Measurements from ENCODE around the gene SELENOV. TPM values are rescaled to one million over a fixed set of nuclear protein-coding genes. Genes with fewer than 3 reads are reported as not detected.

The SELENOV gene
- total and polyA plus RNA-seq, 2 donors, result 0.37 TPM; not detected in 1

GRCh38 chr19:39543477-39543857 is 28.5 kb downstream of the SELENOV start:
- H3K4me3 ChIP-seq (ENCODE audit: low read depth, low read length), result no peak overlapping the region
- H3K27ac ChIP-seq (ENCODE audit: low read depth), result no peak overlapping the region
- H3K36me3 ChIP-seq (ENCODE audit: insufficient read depth), result no peaks in the 10 kb centered on the region
- 73% methylated on average over 3 of the region's 3 CpGs for WGBS
- no peaks in the 10 kb centered on the region for H3K4me1 ChIP-seq (ENCODE audit: insufficient read depth)
- no peak for DNase-seq (ENCODE audit: extremely low spot score)

DNA sequence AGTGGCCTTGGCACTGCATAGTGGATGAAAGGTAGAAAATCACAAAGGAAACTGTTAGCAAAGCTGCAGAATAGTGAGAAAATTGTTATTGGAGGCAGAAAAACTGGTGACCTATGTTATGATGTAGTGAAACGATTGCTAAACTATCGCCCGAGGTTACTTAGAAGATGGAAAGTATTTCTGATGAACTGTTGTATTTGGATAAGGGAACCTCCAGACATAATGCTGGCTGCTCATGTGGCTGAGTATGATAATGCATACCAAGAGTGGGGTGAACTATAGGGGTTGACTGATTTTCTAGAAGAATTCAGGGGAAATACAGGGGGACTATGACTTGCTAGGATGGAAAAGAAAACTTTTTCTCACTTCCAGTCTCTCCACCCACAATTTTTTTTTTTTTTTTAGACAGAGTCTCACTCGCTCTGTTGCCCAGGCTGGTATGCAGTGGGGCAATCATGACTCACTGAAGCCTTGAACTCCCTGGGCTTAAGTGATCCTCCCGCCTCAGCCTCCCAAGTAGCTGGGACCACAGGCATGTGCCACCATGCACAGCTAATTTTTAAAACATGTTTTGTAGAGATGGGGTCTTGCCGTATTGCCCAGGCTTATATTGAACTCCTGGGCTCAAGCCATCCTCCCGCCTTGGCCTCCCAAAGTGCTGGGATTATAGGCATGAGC is 29.4 kb downstream of the SELENOV start:
- no peaks in the 10 kb centered on the region for H3K4me1 ChIP-seq (ENCODE audit: insufficient read depth)
- WGBS, result 81% methylated on average over 7 of the region's 7 CpGs
- DNase-seq (ENCODE audit: extremely low spot score), result no peak
- no peak overlapping the region for H3K4me3 ChIP-seq (ENCODE audit: low read depth, low read length)
- H3K27ac ChIP-seq (ENCODE audit: low read depth), result no peak overlapping the region
- H3K36me3 ChIP-seq (ENCODE audit: insufficient read depth), result no peaks in the 10 kb centered on the region

GRCh38 chr19:39544911-39545310 is 30.0 kb downstream of the SELENOV start:
- 60% methylated on average over 1 of the region's 1 CpG for WGBS
- Histone ChIP-seq H3K4me1 (ENCODE audit: insufficient read depth) (no peaks in the 10 kb centered on the region), H3K27ac (ENCODE audit: low read depth) (no peak overlapping the region), H3K36me3 (ENCODE audit: insufficient read depth) (no peaks in the 10 kb centered on the region), H3K4me3 (ENCODE audit: low read depth, low read length) (no peak overlapping the region)
- no peak for DNase-seq (ENCODE audit: extremely low spot score)

DNA sequence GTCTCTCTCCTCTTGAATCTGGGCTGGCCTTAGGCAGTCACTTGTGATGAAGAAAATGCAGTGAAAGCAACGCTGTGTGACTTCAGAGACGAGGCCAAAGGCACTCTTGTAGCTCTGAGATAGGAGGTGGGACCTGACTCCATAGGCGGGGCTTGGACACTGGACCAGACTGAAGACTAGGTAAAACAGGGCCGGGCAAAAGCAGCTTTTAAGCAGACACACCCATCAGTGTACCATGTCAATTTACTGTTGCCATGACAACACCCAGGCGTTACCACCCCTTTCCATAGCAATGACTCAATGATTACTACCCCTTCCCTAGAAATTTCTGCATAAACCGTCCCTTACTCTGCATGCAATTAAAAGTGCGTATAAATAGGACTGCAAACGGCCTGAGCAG is 31.7 kb downstream of the SELENOV start:
- no peak overlapping the region for H3K27ac ChIP-seq (ENCODE audit: low read depth)
- no peaks in the 10 kb centered on the region for H3K36me3 ChIP-seq (ENCODE audit: insufficient read depth)
- no peak for DNase-seq (ENCODE audit: extremely low spot score)
- H3K4me3 ChIP-seq (ENCODE audit: low read depth, low read length), result no peak overlapping the region
- H3K4me1 ChIP-seq (ENCODE audit: insufficient read depth), result no peaks in the 10 kb centered on the region
- WGBS, result 49% methylated on average over 8 of the region's 8 CpGs

GRCh38 chr19:39550197-39550596 is 35.3 kb downstream of the SELENOV start:
- Histone ChIP-seq H3K27ac (ENCODE audit: low read depth) (no peak overlapping the region), H3K36me3 (ENCODE audit: insufficient read depth) (no peaks in the 10 kb centered on the region), H3K4me1 (ENCODE audit: insufficient read depth) (no peaks in the 10 kb centered on the region), H3K4me3 (ENCODE audit: low read depth, low read length) (no peak overlapping the region)
- no peak for DNase-seq (ENCODE audit: extremely low spot score)
- 85% methylated on average over 5 of the region's 5 CpGs for WGBS

DNA sequence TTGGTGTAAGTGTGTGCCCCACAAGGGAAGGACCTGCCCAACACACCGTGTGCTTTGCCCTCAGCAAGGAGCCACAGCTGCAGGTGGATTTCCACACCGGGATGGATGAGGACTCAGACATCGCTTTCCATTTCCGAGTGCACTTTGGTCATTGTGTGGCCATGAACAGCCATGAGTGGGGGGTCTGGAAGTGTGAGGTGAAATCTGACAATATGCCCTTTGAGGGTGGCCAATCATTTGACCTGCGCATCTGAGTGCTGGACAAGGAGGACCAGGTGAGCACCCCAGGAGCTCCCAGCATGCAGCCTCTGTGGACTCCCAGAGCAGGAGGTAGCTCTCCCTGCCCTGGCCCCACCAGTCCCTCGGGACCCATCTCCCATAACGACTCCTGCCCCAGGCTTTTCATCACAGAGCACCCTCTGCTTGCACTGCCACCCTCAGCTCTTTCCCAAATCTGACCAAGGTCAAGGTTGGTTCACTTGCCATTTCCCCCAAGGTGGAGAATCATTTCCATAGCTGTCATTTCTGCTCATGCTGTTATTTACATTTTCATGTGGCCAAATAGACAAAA is 38.2 kb downstream of the SELENOV start:
- no peak overlapping the region for H3K27ac ChIP-seq (ENCODE audit: low read depth)
- no peaks in the 10 kb centered on the region for H3K36me3 ChIP-seq (ENCODE audit: insufficient read depth)
- DNase-seq (ENCODE audit: extremely low spot score), result no peak
- WGBS, result 59% methylated on average over 7 of the region's 7 CpGs
- H3K4me3 ChIP-seq (ENCODE audit: low read depth, low read length), result no peak overlapping the region
- no peaks in the 10 kb centered on the region for H3K4me1 ChIP-seq (ENCODE audit: insufficient read depth)

- Histone ChIP-seq H3K27ac (ENCODE audit: low read depth) (no peak overlapping the region), H3K4me1 (ENCODE audit: insufficient read depth) (no peaks in the 10 kb centered on the region), H3K36me3 (ENCODE audit: insufficient read depth) (no peaks in the 10 kb centered on the region), H3K4me3 (ENCODE audit: low read depth, low read length) (no peak overlapping the region)
- no peak for DNase-seq (ENCODE audit: extremely low spot score)
- WGBS, result 68% methylated on average over 4 of the region's 4 CpGs
Measured at GRCh38 chr19:39554701-39555311, 39.9 kb downstream of the SELENOV start.

DNA sequence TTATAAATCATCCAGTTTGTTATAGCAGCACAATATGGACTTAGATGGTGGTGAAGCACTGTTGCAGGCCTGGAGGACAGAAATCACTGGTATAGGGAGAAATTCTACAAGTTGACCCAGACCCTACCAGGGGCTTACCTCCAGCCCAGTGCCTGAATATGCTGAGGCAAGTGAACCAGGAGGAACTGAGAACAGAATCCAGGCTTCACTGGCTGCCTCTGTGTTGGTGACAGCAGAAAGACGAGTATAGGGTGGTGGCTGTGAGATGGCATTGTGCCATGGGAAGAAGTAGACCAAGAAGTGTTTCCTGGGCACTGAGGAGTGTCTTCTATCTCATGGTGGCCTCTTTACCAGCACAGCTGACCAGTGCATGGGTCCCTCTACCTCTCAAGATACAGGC is 40.9 kb downstream of the SELENOV start:
- no peak overlapping the region for H3K27ac ChIP-seq (ENCODE audit: low read depth)
- DNase-seq (ENCODE audit: extremely low spot score), result no peak
- no peak overlapping the region for H3K4me3 ChIP-seq (ENCODE audit: low read depth, low read length)
- WGBS, result 34% methylated on average over 1 of the region's 1 CpG
- no peaks in the 10 kb centered on the region for H3K4me1 ChIP-seq (ENCODE audit: insufficient read depth)
- H3K36me3 ChIP-seq (ENCODE audit: insufficient read depth), result no peaks in the 10 kb centered on the region

DNA sequence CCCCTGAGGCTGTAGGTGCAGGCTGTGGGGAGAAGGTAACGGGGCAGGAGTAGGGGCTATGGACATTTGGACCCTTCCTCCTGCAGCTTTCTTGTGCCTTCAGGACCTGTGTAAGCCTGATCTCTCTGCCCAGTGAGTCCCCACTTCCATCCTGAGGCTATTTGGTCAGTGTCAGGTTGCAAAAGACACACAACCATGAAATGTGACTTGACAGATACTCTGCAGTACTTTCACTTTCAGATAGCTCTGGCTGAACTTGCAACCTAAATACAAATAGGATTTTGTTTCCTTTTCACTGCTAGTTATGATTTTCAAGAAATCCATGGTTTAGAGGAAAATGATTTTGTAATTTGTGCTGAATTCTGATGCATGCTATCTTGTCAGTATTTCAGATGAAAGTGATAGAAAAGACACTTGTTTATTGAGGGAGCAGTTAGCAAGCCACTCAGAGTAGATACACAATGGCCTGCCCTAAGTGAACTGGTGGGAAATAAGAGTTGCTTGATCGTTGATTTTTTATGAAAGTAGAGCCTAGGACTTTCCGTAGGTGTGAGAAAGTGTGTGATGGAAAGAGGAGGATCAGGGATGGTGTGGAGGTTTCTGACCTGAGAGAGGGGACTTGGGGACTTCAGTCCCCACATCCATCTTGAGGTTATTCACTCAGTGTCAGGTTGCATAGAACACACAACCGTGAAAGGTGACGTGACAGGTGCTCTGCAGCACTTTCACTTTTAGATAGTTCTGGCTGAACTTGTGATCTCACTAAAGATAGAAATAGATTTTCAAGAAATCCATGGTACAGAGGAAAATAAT is 43.1 kb downstream of the SELENOV start:
- no peak for DNase-seq (ENCODE audit: extremely low spot score)
- no peak overlapping the region for H3K27ac ChIP-seq (ENCODE audit: low read depth)
- WGBS, result 61% methylated on average over 5 of the region's 5 CpGs
- H3K4me1 ChIP-seq (ENCODE audit: insufficient read depth), result no peaks in the 10 kb centered on the region
- H3K36me3 ChIP-seq (ENCODE audit: insufficient read depth), result no peaks in the 10 kb centered on the region
- H3K4me3 ChIP-seq (ENCODE audit: low read depth, low read length), result no peak overlapping the region

DNA sequence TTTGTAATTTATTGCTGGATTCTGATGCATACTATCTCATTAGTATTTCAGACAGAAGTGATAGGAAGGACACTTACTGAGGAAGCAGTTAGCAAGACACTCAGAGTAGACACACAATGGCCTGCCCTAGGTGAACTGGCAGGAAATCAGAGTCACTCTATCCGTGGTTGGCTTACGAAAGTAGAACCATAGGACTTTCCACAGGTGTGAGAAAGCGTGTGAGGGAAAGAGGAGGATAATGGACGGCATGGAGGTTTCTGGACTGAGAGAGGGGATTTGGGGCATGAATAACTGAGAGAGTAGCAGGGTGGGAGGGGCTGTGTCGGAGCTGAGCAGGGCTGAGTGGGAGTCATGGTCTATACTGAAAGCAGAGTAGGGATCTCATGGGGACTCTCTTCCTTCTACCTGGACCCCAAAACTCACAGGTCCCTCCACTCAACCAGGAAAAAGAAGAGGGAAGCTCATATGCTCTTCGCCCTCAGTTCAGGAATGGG is 43.7 kb downstream of the SELENOV start:
- H3K4me1 ChIP-seq (ENCODE audit: insufficient read depth), result no peaks in the 10 kb centered on the region
- no peak overlapping the region for H3K27ac ChIP-seq (ENCODE audit: low read depth)
- no peak overlapping the region for H3K4me3 ChIP-seq (ENCODE audit: low read depth, low read length)
- H3K36me3 ChIP-seq (ENCODE audit: insufficient read depth), result no peaks in the 10 kb centered on the region
- WGBS, result 65% methylated on average over 6 of the region's 6 CpGs
- DNase-seq (ENCODE audit: extremely low spot score), result no peak

- DNase-seq (ENCODE audit: extremely low spot score), result no peak
Measured at GRCh38 chr19:39563408-39563807, 48.5 kb downstream of the SELENOV start.

DNA sequence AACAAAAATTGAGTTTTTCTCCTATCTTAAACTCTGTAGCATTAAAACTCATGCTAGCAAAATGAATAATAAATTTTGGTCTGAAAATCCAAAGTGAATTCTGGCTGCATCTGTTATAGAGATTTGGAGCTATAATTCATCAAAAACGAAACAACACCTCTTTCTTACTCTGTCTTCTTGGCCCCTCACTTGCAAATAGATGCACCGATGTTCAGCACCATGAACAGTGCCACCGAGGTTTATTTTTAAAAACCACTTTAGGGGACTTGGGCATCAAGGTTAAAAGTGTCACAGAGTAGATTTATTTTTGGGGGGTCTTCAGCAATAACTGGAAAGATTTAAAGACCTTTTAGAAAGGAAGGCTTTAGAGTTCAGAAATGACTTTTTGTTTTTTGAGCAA is 51.1 kb downstream of the SELENOV start:
- no peak overlapping the region for H3K4me3 ChIP-seq (ENCODE audit: low read depth, low read length)
- H3K27ac ChIP-seq (ENCODE audit: low read depth), result no peak overlapping the region
- WGBS, result 41% methylated on average over 3 of the region's 3 CpGs
- H3K36me3 ChIP-seq (ENCODE audit: insufficient read depth), result no peaks in the 10 kb centered on the region
- DNase-seq (ENCODE audit: extremely low spot score), result no peak
- no peaks in the 10 kb centered on the region for H3K4me1 ChIP-seq (ENCODE audit: insufficient read depth)

More at GRCh38 chr19:39563408-39563807, 48.5 kb downstream of the SELENOV start:
- WGBS, result 76% methylated on average over 2 of the region's 2 CpGs
- Histone ChIP-seq H3K27ac (ENCODE audit: low read depth) (no peak overlapping the region), H3K36me3 (ENCODE audit: insufficient read depth) (no peaks in the 10 kb centered on the region), H3K4me3 (ENCODE audit: low read depth, low read length) (no peak overlapping the region), H3K4me1 (ENCODE audit: insufficient read depth) (no peaks in the 10 kb centered on the region)

DNA sequence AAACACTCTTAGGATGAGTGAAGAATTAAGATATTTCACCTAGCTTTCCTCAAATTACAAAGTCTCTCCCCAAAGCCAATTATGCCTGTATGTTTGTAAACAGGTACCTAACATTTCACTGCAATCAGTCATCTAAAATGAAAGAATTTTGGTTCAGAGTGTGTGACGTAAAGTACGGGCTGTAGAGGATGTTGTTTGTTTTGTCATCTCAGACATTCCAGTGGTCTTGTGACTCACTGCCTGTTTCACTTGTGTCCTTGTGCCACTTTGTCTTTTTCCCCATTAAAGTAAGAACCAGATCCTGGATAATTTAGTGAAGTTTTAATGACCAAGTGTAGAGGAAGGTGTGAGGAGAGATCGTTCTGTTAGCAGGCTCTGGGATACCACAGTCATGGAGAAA is 53.7 kb downstream of the SELENOV start:
- Histone ChIP-seq H3K4me1 (ENCODE audit: insufficient read depth) (no peaks in the 10 kb centered on the region), H3K4me3 (ENCODE audit: low read depth, low read length) (no peak overlapping the region), H3K27ac (ENCODE audit: low read depth) (no peak overlapping the region), H3K36me3 (ENCODE audit: insufficient read depth) (no peaks in the 10 kb centered on the region)
- no peak for DNase-seq (ENCODE audit: extremely low spot score)
- 56% methylated on average over 3 of the region's 3 CpGs for WGBS
